GM19099 (cell line): ENCODE data around the gene CTNNA3.

Experiments
- POLR2A ChIP-seq: IDR thresholded peaks from 3 replicates; pipeline ENCODE4 v1.6.1; 2011; ENCODE audit warnings: low read depth; ENCODE audit not compliant: insufficient read length; ENCODE audit errors: extremely low read depth

Gene CTNNA3

DNA sequence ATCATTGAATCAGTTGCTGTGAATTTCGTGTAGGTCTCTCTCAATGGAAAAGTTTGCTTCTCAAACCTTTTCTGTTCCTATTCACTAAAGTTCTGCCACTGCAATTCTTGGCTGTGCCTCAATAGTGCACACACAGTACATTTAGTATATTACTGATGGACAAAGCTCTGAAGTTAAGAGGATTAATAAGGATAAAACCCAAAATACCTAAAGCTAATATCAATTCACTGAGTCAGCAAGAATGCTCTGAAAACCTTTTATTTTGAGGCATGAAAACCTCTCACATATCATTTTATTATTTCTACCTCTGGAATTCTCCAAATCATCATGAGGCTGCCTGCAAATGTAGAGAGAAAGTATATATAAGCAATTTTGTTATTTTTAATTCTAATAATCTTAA lies 1403.5 kb downstream of the CTNNA3 start:
- no peak for TF ChIP-seq POLR2A

- TF ChIP-seq POLR2A = no peak
Measured at GRCh38 chr10:66291133-66291532, 1404.9 kb downstream of the CTNNA3 start.

- TF ChIP-seq POLR2A = no peak
Measured at GRCh38 chr10:66284621-66285020, 1411.4 kb downstream of the CTNNA3 start.

DNA sequence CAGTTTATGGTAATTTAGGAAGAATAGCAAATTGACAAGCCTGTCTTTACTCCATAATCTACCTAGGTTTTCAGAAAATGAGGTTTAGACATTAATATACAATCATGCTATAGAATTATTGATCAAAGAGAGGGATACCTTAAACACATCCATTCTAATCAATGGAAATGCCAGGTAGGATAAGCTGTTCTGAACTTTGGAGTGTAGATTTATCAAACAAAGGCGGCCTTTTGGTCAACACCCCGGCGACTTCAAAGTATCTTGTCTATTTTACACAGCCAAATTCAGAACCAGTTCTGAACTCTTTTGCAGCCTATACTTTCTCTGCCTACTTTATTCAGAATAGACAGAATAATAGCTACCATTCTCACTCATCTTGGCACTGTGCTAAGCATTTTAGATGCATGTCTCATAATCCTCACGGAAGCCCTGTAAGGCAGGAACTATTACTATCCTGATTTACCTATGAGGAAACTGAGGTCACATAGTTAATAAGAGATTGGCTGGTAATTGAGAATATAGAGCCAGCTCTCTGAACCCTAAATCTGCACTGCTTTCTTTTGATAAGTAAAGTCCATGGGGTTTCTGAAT lies 1412.0 kb downstream of the CTNNA3 start:
- no peak for TF ChIP-seq POLR2A

- TF ChIP-seq POLR2A = no peak
Measured at GRCh38 chr10:66283064-66283463, 1412.9 kb downstream of the CTNNA3 start.

GRCh38 chr10:66281327-66281726 lies 1414.7 kb downstream of the CTNNA3 start:
- no peak for TF ChIP-seq POLR2A

DNA sequence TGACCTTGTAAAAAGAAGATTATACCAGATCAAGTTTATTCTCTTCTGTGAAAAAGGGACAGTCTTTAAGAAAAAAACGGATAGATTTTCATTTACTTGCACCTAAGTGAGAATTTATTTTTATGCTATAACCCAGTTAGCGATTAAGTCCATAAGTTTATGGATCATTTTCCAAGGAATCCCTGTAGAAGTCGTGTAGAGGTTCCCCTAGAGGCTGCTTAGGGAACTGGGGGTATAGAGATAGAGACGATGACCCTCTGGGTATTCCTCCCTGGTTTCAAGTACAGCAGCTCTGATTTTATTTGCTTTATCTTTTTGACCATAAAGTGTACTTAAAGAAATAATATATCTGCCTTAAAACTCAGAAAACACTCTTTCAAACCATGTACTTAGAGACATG lies 1418.5 kb downstream of the CTNNA3 start:
- no peak for TF ChIP-seq POLR2A

DNA sequence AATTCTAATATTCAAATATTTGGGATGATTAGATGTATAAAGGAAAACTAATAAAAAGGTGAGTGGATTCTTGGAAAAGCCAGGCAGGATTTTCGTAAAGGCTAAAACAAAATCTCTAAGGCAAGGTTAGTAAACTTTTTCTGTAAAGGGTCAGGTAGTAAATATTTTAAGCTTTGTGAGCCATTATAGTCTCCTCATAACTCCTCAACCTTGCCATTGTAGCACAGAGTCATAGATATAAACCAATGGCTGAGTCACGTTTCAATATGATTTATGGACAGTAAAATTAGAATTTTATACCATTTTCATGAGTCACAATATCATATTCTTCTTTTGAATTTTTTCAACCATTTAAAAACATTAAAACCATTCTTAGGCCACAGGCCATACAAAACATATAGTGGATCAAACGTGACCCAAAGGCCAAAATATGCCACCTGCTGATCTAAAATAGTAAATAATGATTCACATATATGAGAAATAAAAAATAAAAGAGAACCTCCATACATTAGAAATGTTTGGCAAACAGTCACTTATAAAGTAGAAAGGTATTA lies 1422.0 kb downstream of the CTNNA3 start:
- TF ChIP-seq POLR2A = no peak

- TF ChIP-seq POLR2A = no peak
Measured at GRCh38 chr10:66265398-66265797, 1430.6 kb downstream of the CTNNA3 start.

DNA sequence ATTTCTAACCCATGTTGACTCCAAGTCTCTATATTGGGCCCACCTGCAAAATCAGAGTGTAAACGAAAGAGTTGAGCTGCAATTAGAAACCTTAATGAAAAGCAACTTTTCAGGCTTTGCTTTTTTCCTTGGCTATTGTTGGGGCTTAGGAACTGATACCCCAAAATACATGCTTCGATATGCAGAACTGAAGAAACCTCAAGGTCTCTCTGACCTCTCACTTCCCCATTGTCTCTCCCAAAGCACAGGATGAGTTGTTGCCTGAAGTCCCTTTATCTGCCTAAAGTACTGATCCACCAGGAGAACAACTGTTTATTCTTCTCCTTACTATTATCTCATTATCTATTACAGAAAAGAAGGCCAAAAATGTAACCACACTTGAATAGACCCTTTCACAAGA lies 1436.2 kb downstream of the CTNNA3 start:
- no peak for TF ChIP-seq POLR2A

- TF ChIP-seq POLR2A = no peak
Measured at GRCh38 chr10:66258693-66259092, 1437.3 kb downstream of the CTNNA3 start.

DNA sequence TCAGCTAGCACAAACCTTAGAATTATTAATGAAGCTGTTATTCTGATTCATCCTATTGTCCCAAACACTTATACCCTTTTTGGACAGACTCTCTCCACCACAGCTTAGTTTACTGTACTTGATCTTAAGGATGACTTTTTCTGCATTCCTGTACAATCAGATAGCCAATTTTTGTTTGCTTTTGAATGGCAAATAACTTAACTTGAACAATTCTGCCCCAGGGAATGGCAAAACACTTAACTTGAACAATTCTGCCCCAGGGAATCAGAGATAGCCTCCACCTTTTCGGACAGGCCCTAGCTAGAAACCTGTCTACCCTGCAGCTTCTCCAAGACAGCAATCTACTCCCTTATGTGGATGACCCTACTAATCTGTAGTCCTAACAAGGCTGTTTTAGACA lies 1438.2 kb downstream of the CTNNA3 start:
- TF ChIP-seq POLR2A = no peak

- no peak for TF ChIP-seq POLR2A
Measured at GRCh38 chr10:66252986-66253385, 1443.0 kb downstream of the CTNNA3 start.

- no peak for TF ChIP-seq POLR2A
Measured at GRCh38 chr10:66246177-66246576, 1449.8 kb downstream of the CTNNA3 start.

GRCh38 chr10:66244953-66245352 lies 1451.0 kb downstream of the CTNNA3 start:
- no peak for TF ChIP-seq POLR2A

DNA sequence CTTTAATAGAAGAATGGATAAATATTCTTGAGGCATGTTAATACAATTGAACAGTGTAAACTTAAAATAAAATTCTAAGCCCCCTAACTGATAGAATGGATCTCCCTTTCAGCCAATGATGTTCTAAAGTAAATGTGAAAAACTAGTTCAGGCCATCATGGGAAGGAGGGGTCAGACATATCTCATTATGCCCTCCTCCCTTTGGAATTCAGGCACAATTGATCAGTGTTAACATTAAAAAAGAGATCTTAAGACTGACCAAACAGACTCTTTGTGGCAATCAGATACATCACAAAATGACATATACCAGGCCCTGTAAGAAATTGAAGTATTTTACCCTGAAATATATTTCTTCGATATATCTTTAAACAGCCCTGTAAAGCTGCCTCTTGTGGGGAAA lies 1453.1 kb downstream of the CTNNA3 start:
- no peak for TF ChIP-seq POLR2A

GRCh38 chr10:66239062-66239461 lies 1456.9 kb downstream of the CTNNA3 start:
- TF ChIP-seq POLR2A = no peak
